ENCODE measurements around the gene MACF1. TPM values are rescaled to one million over a fixed set of nuclear protein-coding genes. Genes with fewer than 3 reads are reported as not detected.
A peak's percentile ranks its signal among the peaks of the same experiment; 100 is the strongest.

Gene MACF1
- total and polyA plus RNA-seq, 5 donors from 2014 or later: 21.8 to 431 (median 26.2) TPM

GRCh38 chr1:39288735-39289465 is 84.4 kb downstream of the MACF1 start:
- Mint-ChIP-seq H3K4me1 (peaks cover 0 to 10% (median under 1%) of the 10 kb centered on the region in 4 donors), H3K27me3 (no peaks in the 10 kb centered on the region), H3K9me3 (no peaks in the 10 kb centered on the region), H3K27ac (no peak overlapping the region), H3K36me3 (peaks cover 52% of the 10 kb centered on the region), H3K4me3 (no peak overlapping the region)
- H3K36me3 ChIP-seq (ENCODE audit: control insufficient read depth, insufficient read depth, low read length): peaks cover 84% of the 10 kb centered on the region
- no peaks in the 10 kb centered on the region for H3K9me3 ChIP-seq (ENCODE audit: control insufficient read depth in 2 of 2, low read length in 2 of 2)
- no peak overlapping the region for H3K27ac ChIP-seq (ENCODE audit: insufficient read depth, low read length, poor library complexity, severe bottlenecking)
- no peak for ATAC-seq (ENCODE audit: low read depth in 2 of 2)
- DNase-seq: no peak
- no peaks in the 10 kb centered on the region for H3K4me1 ChIP-seq (ENCODE audit: control insufficient read depth, insufficient read depth, low read length, poor library complexity, severe bottlenecking)
- no peak overlapping the region for H3K4me3 ChIP-seq (ENCODE audit: low read depth, low read length)
- no peaks in the 10 kb centered on the region for H3K27me3 ChIP-seq (ENCODE audit: control insufficient read depth, insufficient read depth, low read length)

GRCh38 chr1:39292401-39292800 is 87.9 kb downstream of the MACF1 start:
- Mint-ChIP-seq H3K27me3 (no peaks in the 10 kb centered on the region), H3K4me1 (peaks cover 0 to 6% (median 4%) of the 10 kb centered on the region in 4 donors), H3K27ac (peak overlapping the region in 1 of 3 donors; percentile 18), H3K4me3 (no peak overlapping the region), H3K9me3 (no peaks in the 10 kb centered on the region), H3K36me3 (peaks cover 61% of the 10 kb centered on the region)
- ATAC-seq (ENCODE audit: low read depth in 2 of 2): no peak
- Histone ChIP-seq H3K27ac (ENCODE audit: insufficient read depth, low read length, poor library complexity, severe bottlenecking) (no peak overlapping the region), H3K9me3 (ENCODE audit: control insufficient read depth in 2 of 2, low read length in 2 of 2) (no peaks in the 10 kb centered on the region), H3K4me1 (ENCODE audit: control insufficient read depth, insufficient read depth, low read length, poor library complexity, severe bottlenecking) (no peaks in the 10 kb centered on the region), H3K36me3 (ENCODE audit: control insufficient read depth, insufficient read depth, low read length) (peaks cover 75% of the 10 kb centered on the region), H3K27me3 (ENCODE audit: control insufficient read depth, insufficient read depth, low read length) (no peaks in the 10 kb centered on the region), H3K4me3 (ENCODE audit: low read depth, low read length) (no peak overlapping the region)
- DNase-seq: no peak

GRCh38 chr1:39293375-39294070 is 89.0 kb downstream of the MACF1 start:
- Histone ChIP-seq H3K36me3 (ENCODE audit: control insufficient read depth, insufficient read depth, low read length) (peaks cover 76% of the 10 kb centered on the region), H3K9me3 (ENCODE audit: control insufficient read depth in 2 of 2, low read length in 2 of 2) (no peaks in the 10 kb centered on the region), H3K4me1 (ENCODE audit: control insufficient read depth, insufficient read depth, low read length, poor library complexity, severe bottlenecking) (no peaks in the 10 kb centered on the region), H3K27me3 (ENCODE audit: control insufficient read depth, insufficient read depth, low read length) (no peaks in the 10 kb centered on the region), H3K4me3 (ENCODE audit: low read depth, low read length) (no peak overlapping the region), H3K27ac (ENCODE audit: insufficient read depth, low read length, poor library complexity, severe bottlenecking) (no peak overlapping the region)
- H3K9me3 Mint-ChIP-seq: no peaks in the 10 kb centered on the region
- H3K36me3 Mint-ChIP-seq: peaks cover 66% of the 10 kb centered on the region
- peaks cover 0 to 6% (median 4%) of the 10 kb centered on the region in 4 donors for H3K4me1 Mint-ChIP-seq
- DNase-seq (no peak), ATAC-seq (ENCODE audit: low read depth in 2 of 2) (no peak)
- no peak overlapping the region for H3K4me3 Mint-ChIP-seq
- H3K27me3 Mint-ChIP-seq: no peaks in the 10 kb centered on the region
- peak overlapping the region in 2 of 3 donors; percentile 47 to 53 for H3K27ac Mint-ChIP-seq

GRCh38 chr1:39294531-39294930 is 90.0 kb downstream of the MACF1 start:
- Mint-ChIP-seq H3K27me3 (no peaks in the 10 kb centered on the region), H3K9me3 (no peaks in the 10 kb centered on the region), H3K27ac (peak overlapping the region in 1 of 3 donors; percentile 29), H3K4me3 (no peak overlapping the region), H3K4me1 (peaks cover 0 to 6% (median 2%) of the 10 kb centered on the region in 4 donors), H3K36me3 (peaks cover 65% of the 10 kb centered on the region)
- H3K27ac ChIP-seq (ENCODE audit: insufficient read depth, low read length, poor library complexity, severe bottlenecking): no peak overlapping the region
- H3K4me3 ChIP-seq (ENCODE audit: low read depth, low read length): no peak overlapping the region
- H3K4me1 ChIP-seq (ENCODE audit: control insufficient read depth, insufficient read depth, low read length, poor library complexity, severe bottlenecking): no peaks in the 10 kb centered on the region
- ATAC-seq (ENCODE audit: low read depth in 2 of 2): no peak
- H3K9me3 ChIP-seq (ENCODE audit: control insufficient read depth in 2 of 2, low read length in 2 of 2): no peaks in the 10 kb centered on the region
- no peaks in the 10 kb centered on the region for H3K27me3 ChIP-seq (ENCODE audit: control insufficient read depth, insufficient read depth, low read length)
- peaks cover 78% of the 10 kb centered on the region for H3K36me3 ChIP-seq (ENCODE audit: control insufficient read depth, insufficient read depth, low read length)
- no peak for DNase-seq

- DNase-seq (no peak), ATAC-seq (ENCODE audit: low read depth in 2 of 2) (no peak)
- no peak overlapping the region for H3K27ac ChIP-seq (ENCODE audit: insufficient read depth, low read length, poor library complexity, severe bottlenecking)
- H3K4me1 ChIP-seq (ENCODE audit: control insufficient read depth, insufficient read depth, low read length, poor library complexity, severe bottlenecking): no peaks in the 10 kb centered on the region
- H3K4me3 Mint-ChIP-seq: no peak overlapping the region
- no peak overlapping the region for H3K4me3 ChIP-seq (ENCODE audit: low read depth, low read length)
- H3K9me3 Mint-ChIP-seq: no peaks in the 10 kb centered on the region
- H3K36me3 ChIP-seq (ENCODE audit: control insufficient read depth, insufficient read depth, low read length): peaks cover 88% of the 10 kb centered on the region
- no peaks in the 10 kb centered on the region for H3K27me3 Mint-ChIP-seq
- peak overlapping the region; percentile 50 to 73 (median 63) for H3K27ac Mint-ChIP-seq
- no peaks in the 10 kb centered on the region for H3K27me3 ChIP-seq (ENCODE audit: control insufficient read depth, insufficient read depth, low read length)
- H3K4me1 Mint-ChIP-seq: peaks cover 0 to 6% (median 2%) of the 10 kb centered on the region in 4 donors
- no peaks in the 10 kb centered on the region for H3K9me3 ChIP-seq (ENCODE audit: control insufficient read depth in 2 of 2, low read length in 2 of 2)
- peaks cover 70% of the 10 kb centered on the region for H3K36me3 Mint-ChIP-seq
Observed at GRCh38 chr1:39295901-39296300, 91.4 kb downstream of the MACF1 start.

- Histone ChIP-seq H3K4me1 (ENCODE audit: control insufficient read depth, insufficient read depth, low read length, poor library complexity, severe bottlenecking) (no peaks in the 10 kb centered on the region), H3K9me3 (ENCODE audit: control insufficient read depth in 2 of 2, low read length in 2 of 2) (no peaks in the 10 kb centered on the region), H3K27me3 (ENCODE audit: control insufficient read depth, insufficient read depth, low read length) (no peaks in the 10 kb centered on the region), H3K4me3 (ENCODE audit: low read depth, low read length) (no peak overlapping the region), H3K27ac (ENCODE audit: insufficient read depth, low read length, poor library complexity, severe bottlenecking) (no peak overlapping the region), H3K36me3 (ENCODE audit: control insufficient read depth, insufficient read depth, low read length) (peaks cover 89% of the 10 kb centered on the region)
- Mint-ChIP-seq H3K27ac (peak overlapping the region in 1 of 3 donors; percentile 83), H3K36me3 (peaks cover 74% of the 10 kb centered on the region), H3K27me3 (no peaks in the 10 kb centered on the region), H3K9me3 (no peaks in the 10 kb centered on the region), H3K4me3 (no peak overlapping the region), H3K4me1 (peaks cover 0 to 6% (median 2%) of the 10 kb centered on the region in 4 donors)
- DNase-seq (no peak), ATAC-seq (ENCODE audit: low read depth in 2 of 2) (no peak)
Observed at GRCh38 chr1:39297551-39297950, 93.1 kb downstream of the MACF1 start.

GRCh38 chr1:39301606-39302005 is 97.1 kb downstream of the MACF1 start:
- Mint-ChIP-seq H3K9me3 (no peaks in the 10 kb centered on the region), H3K27me3 (no peaks in the 10 kb centered on the region), H3K4me1 (peaks cover 0 to 3% (median 0%) of the 10 kb centered on the region in 4 donors), H3K27ac (no peak overlapping the region), H3K4me3 (no peak overlapping the region), H3K36me3 (peaks cover 58% of the 10 kb centered on the region)
- Histone ChIP-seq H3K9me3 (ENCODE audit: control insufficient read depth in 2 of 2, low read length in 2 of 2) (no peaks in the 10 kb centered on the region), H3K27me3 (ENCODE audit: control insufficient read depth, insufficient read depth, low read length) (no peaks in the 10 kb centered on the region), H3K4me3 (ENCODE audit: low read depth, low read length) (no peak overlapping the region), H3K36me3 (ENCODE audit: control insufficient read depth, insufficient read depth, low read length) (peaks cover 85% of the 10 kb centered on the region), H3K4me1 (ENCODE audit: control insufficient read depth, insufficient read depth, low read length, poor library complexity, severe bottlenecking) (no peaks in the 10 kb centered on the region), H3K27ac (ENCODE audit: insufficient read depth, low read length, poor library complexity, severe bottlenecking) (no peak overlapping the region)
- ATAC-seq (ENCODE audit: low read depth in 2 of 2): no peak
- DNase-seq: no peak

Measured in CD4-positive, CD25-positive, alpha-beta regulatory T cell (primary cell).